Panc1 (cell line): ENCODE measurements around the gene CTSL. TPM values are rescaled to one million over a fixed set of nuclear protein-coding genes. Genes with fewer than 3 reads are reported as not detected.

Experiments used
- ATAC-seq: fragments of 200-7000 bp; cut with Tn5 transposase; 2 replicates; pipeline ENCODE4 v1.9.1; 2020; ENCODE audit warnings: mild to moderate bottlenecking, moderate library complexity
- BruUV-seq: library from RNA; stranded (reverse); fragments of 400-500 nt; replicated peaks from 2 replicates; lab custom pipeline; 2021; lab: Mats Ljungman, UMichigan
- CTCF ChIA-PET: fragments of 300-600 bp; sonication (Branson Sonifier 250); formaldehyde crosslinking; loops from one replicate; lab custom pipeline; 2022; ENCODE audit warnings: antibody characterized with exemption; lab: Charles Lee
- POLR2A ChIA-PET: fragments of 300-600 bp; sonication (Branson Sonifier 250); formaldehyde crosslinking; loops from one replicate; lab custom pipeline; 2022; ENCODE audit warnings: antibody characterized with exemption; lab: Charles Lee
- DNase-seq: peaks from one replicate; pipeline ENCODE4 v3.0.0-alpha.2; 2010; ENCODE audit warnings: low read depth, low spot score
- H3K27ac ChIP-seq: 2 replicates; pipeline ENCODE4 v1.5.1; 2011; ENCODE audit warnings: mild to moderate bottlenecking, low read length, inconsistent platforms
- H3K27me3 ChIP-seq: fragments of 200-500 bp; sonication (Bioruptor generic); 2 replicates; pipeline ENCODE4 v1.6.0; 2014; ENCODE audit warnings: low read length, inconsistent platforms; ENCODE audit not compliant: control insufficient read depth, insufficient read depth
- H3K36me3 ChIP-seq: fragments of 200-500 bp; sonication (Bioruptor generic); 2 replicates; pipeline ENCODE4 v1.5.1; 2014; ENCODE audit warnings: inconsistent platforms, mild to moderate bottlenecking, low read length, moderate library complexity; ENCODE audit not compliant: control insufficient read depth, insufficient read depth
- H3K4me1 ChIP-seq: 2 replicates; pipeline ENCODE4 v1.5.1; 2011; ENCODE audit warnings: inconsistent platforms, mild to moderate bottlenecking, low read length, moderate library complexity; ENCODE audit not compliant: control insufficient read depth, insufficient read depth
- H3K4me3 ChIP-seq, 2 experiments: 2 replicates each; pipeline ENCODE4 v1.5.1; 2011 to 2012; ENCODE audit warnings: low read depth in 2 of 2, low read length in 2 of 2, mild to moderate bottlenecking in 2 of 2, inconsistent platforms in 1 of 2, moderate library complexity in 1 of 2
- H3K9me3 ChIP-seq: fragments of 200-500 bp; sonication (Bioruptor generic); 2 replicates; pipeline ENCODE4 v1.5.1; 2014; ENCODE audit warnings: low read depth, mild to moderate bottlenecking, inconsistent platforms, low read length, moderate library complexity; ENCODE audit not compliant: control insufficient read depth, insufficient read depth
- CTCF ChIP-seq: fragments of 450-650 bp; IDR thresholded peaks from 2 replicates; pipeline ENCODE4 v1.5.1; 2017; ENCODE audit warnings: mild to moderate bottlenecking
- POLR2AphosphoS5 ChIP-seq: IDR thresholded peaks from 2 replicates; pipeline ENCODE4 v1.6.1; 2012; ENCODE audit warnings: mild to moderate bottlenecking, low read depth, low read length, moderate library complexity
- REST ChIP-seq, 2 experiments: IDR thresholded peaks; 2 replicates each; pipeline ENCODE4 v1.6.1; 2011 to 2012; ENCODE audit warnings: low read depth in 2 of 2, control low read depth in 1 of 2, low read length in 1 of 2, mild to moderate bottlenecking in 1 of 2, moderate library complexity in 1 of 2; ENCODE audit not compliant: insufficient read depth in 1 of 2
- SIN3A ChIP-seq: IDR thresholded peaks from 2 replicates; pipeline ENCODE4 v1.6.1; 2012; ENCODE audit warnings: low read depth, mild to moderate bottlenecking, low read length, moderate library complexity, borderline replicate concordance; ENCODE audit not compliant: insufficient read depth
- TCF7L2 ChIP-seq: IDR thresholded peaks from 2 replicates; pipeline ENCODE4 v1.6.1; 2011; ENCODE audit warnings: mild to moderate bottlenecking, low read depth, low read length, inconsistent platforms
- in situ Hi-C: cut with HindIII; loops from 2 replicates; pipeline ENCODE4 v1.10.0; 2016; ENCODE audit warnings: low sequenced_read_pairs, low pct_unique_long_range_greater_than_20kb
- intact Hi-C: fragments of 100-400 bp; cut with micrococcal nuclease; formaldehyde crosslinking; loops from one replicate; pipeline ENCODE4 v1.10.0; 2022; ENCODE audit not compliant: unreplicated experiment
- total RNA-seq: library from RNA; stranded (reverse); gene quantifications from one replicate; pipeline ENCODE4 v1.2.1, GENCODE V29; 2021; ENCODE audit not compliant: unreplicated experiment

The CTSL gene
- total RNA-seq, 1 experiment from 2014 or later: 45.2 TPM

GRCh38 chr9:87731321-87731720 lies 5.4 kb downstream of the CTSL start:
- Histone ChIP-seq H3K27ac (no peak overlapping the region), H3K4me1 (no peaks in the 10 kb centered on the region; the same call in 1 of the 2 replicates), H3K4me3 (no peak overlapping the region), H3K36me3 (no peaks in the 10 kb centered on the region), H3K9me3 (no peaks in the 10 kb centered on the region), H3K27me3 (no peaks in the 10 kb centered on the region)
- BruUV-seq: no TSS peak
- CTCF ChIA-PET: no interaction called here
- in situ Hi-C loops (no loop called here), intact Hi-C loops (no loop called here)
- DNase-seq (no peak), ATAC-seq (no peak)
- no peak for TF ChIP-seq POLR2AphosphoS5
- no peak for TF ChIP-seq CTCF
- no peak for TF ChIP-seq SIN3A
- TF ChIP-seq REST (IDR thresholded peaks at IDR 0.05; ENCODE audit: insufficient read depth in 1 of 2, low read depth in 2 of 2, low read length in 1 of 2): no peak
- TF ChIP-seq TCF7L2: no peak
- POLR2A ChIA-PET: no interaction called here

- in situ Hi-C loops (no loop called here), intact Hi-C loops (no loop called here)
- H3K4me3 ChIP-seq: no peak overlapping the region
- DNase-seq: no peak
- TF ChIP-seq REST (IDR thresholded peaks at IDR 0.05; ENCODE audit: insufficient read depth in 1 of 2, low read depth in 2 of 2, low read length in 1 of 2) (no peak), CTCF (no peak), POLR2AphosphoS5 (no peak), TCF7L2 (no peak), SIN3A (no peak)
- ATAC-seq: no peak
- no peaks in the 10 kb centered on the region for H3K9me3 ChIP-seq
- H3K4me1 ChIP-seq: no peaks in the 10 kb centered on the region
- CTCF ChIA-PET: no interaction called here
- H3K27me3 ChIP-seq: no peaks in the 10 kb centered on the region
- POLR2A ChIA-PET: no interaction called here
- no TSS peak for BruUV-seq
- H3K36me3 ChIP-seq: no peaks in the 10 kb centered on the region
- no peak overlapping the region for H3K27ac ChIP-seq
Observed at GRCh38 chr9:87732344-87732743, 6.4 kb downstream of the CTSL start.
